WTC11 (cell line): ENCODE results near the gene KDELR3.

ENCODE experiments used
- ETV6 ChIP-seq: sonication (generic); formaldehyde crosslinking; IDR thresholded peaks from 2 replicates; pipeline ENCODE4 v1.8.1; 2022; ENCODE audit warnings: mild to moderate bottlenecking, missing genetic modification reagents
- NR1H2 ChIP-seq: sonication (generic); formaldehyde crosslinking; IDR thresholded peaks from 2 replicates; pipeline ENCODE4 v1.9.0; 2021; ENCODE audit warnings: mild to moderate bottlenecking, moderate library complexity, missing genetic modification reagents
- NR3C1 ChIP-seq: sonication (generic); formaldehyde crosslinking; conservative IDR thresholded peaks from 2 replicates; pipeline ENCODE4 v1.8.1; 2023; ENCODE audit warnings: low read depth, mild to moderate bottlenecking, missing genetic modification reagents
- SP1 ChIP-seq: sonication (generic); formaldehyde crosslinking; conservative IDR thresholded peaks from 2 replicates; pipeline ENCODE4 v1.8.1; 2022; ENCODE audit warnings: missing genetic modification reagents
- TEAD4 ChIP-seq: sonication (generic); formaldehyde crosslinking; IDR thresholded peaks from 2 replicates; pipeline ENCODE4 v1.8.0; 2022; ENCODE audit warnings: mild to moderate bottlenecking, missing genetic modification reagents
- TP53 ChIP-seq: sonication (generic); formaldehyde crosslinking; IDR thresholded peaks from 2 replicates; pipeline ENCODE4 v1.8.1; 2023; ENCODE audit warnings: mild to moderate bottlenecking, missing genetic modification reagents
- TF ChIP-seq, protein P1 (sequence below): fragments of 200-600 bp; IDR thresholded peaks from 2 replicates; pipeline ENCODE4 v1.8.0; 2022; ENCODE audit warnings: antibody characterized with exemption
- TF ChIP-seq, protein P2 (sequence below): fragments of 250-450 bp; sonication (Bioruptor Pico); conservative IDR thresholded peaks from 2 replicates; pipeline ENCODE4 v1.9.0; 2021; ENCODE audit warnings: mild to moderate bottlenecking
- TF ChIP-seq, protein P3 (sequence below): sonication (generic); formaldehyde crosslinking; conservative IDR thresholded peaks from 2 replicates; pipeline ENCODE4 v1.8.1; 2023; ENCODE audit warnings: mild to moderate bottlenecking, low read depth, missing genetic modification reagents, moderate library complexity

DNA sequence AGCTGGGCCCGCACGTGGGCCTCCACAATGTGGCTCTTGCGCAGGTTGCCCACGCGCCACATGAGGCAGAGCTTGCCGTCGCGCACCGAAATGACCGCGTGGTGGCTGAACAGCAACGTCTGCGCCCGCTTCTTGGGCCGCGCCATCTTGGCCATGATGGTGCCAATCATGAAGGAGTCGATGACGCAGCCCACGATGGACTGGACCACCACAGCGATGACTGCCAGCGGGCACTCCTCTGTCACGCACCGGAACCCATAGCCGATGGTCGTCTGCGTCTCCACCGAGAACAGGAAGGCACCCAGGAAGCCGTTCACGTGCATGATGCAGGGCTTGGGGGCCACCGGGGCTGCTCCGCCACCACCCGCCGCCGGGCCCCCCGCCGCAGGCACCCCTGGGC is 40.4 kb upstream of the KDELR3 start:
- TF ChIP-seq TP53, result no peak
- no peak for TF ChIP-seq TEAD4 (CRISPR knock-in tag)
- TF ChIP-seq ETV6 (CRISPR knock-in tag), result no peak
- TF ChIP-seq NR1H2, result no peak
- TF ChIP-seq, protein P1, sequence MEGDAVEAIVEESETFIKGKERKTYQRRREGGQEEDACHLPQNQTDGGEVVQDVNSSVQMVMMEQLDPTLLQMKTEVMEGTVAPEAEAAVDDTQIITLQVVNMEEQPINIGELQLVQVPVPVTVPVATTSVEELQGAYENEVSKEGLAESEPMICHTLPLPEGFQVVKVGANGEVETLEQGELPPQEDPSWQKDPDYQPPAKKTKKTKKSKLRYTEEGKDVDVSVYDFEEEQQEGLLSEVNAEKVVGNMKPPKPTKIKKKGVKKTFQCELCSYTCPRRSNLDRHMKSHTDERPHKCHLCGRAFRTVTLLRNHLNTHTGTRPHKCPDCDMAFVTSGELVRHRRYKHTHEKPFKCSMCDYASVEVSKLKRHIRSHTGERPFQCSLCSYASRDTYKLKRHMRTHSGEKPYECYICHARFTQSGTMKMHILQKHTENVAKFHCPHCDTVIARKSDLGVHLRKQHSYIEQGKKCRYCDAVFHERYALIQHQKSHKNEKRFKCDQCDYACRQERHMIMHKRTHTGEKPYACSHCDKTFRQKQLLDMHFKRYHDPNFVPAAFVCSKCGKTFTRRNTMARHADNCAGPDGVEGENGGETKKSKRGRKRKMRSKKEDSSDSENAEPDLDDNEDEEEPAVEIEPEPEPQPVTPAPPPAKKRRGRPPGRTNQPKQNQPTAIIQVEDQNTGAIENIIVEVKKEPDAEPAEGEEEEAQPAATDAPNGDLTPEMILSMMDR, result no peak
- TF ChIP-seq, protein P2, sequence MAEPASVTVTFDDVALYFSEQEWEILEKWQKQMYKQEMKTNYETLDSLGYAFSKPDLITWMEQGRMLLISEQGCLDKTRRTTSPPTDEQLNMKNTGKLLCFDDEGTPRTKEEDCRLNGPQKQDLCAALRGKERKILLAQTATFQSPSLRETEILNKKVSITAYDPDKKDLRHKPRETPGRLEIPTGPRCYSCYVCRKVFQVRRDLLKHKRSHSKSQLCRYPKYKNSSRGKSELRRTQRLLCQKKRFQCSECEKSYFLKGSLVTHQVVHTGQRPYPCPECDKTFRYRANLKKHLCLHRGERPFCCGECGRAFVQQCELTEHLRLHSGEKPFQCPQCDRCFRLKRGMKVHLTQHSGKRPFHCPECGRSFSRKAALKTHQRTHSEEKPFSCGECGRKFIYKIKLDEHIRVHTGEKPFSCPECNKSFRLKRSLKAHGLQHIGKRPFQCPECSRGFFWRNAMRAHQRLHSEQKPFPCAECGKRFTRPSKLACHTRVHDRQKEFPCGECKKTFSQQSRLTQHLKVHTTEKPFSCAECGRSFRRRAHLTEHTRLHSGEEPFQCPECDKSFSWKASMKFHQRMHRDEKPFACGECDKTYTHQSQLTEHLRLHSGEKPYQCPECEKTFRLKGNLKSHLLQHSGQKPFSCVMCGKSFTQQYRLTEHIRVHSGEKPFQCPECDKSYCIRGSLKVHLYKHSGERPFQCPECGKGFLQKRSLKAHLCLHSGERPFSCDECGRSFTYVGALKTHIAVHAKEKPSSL, result no peak
- TF ChIP-seq NR3C1 (CRISPR knock-in tag), result no peak
- TF ChIP-seq, protein P3, sequence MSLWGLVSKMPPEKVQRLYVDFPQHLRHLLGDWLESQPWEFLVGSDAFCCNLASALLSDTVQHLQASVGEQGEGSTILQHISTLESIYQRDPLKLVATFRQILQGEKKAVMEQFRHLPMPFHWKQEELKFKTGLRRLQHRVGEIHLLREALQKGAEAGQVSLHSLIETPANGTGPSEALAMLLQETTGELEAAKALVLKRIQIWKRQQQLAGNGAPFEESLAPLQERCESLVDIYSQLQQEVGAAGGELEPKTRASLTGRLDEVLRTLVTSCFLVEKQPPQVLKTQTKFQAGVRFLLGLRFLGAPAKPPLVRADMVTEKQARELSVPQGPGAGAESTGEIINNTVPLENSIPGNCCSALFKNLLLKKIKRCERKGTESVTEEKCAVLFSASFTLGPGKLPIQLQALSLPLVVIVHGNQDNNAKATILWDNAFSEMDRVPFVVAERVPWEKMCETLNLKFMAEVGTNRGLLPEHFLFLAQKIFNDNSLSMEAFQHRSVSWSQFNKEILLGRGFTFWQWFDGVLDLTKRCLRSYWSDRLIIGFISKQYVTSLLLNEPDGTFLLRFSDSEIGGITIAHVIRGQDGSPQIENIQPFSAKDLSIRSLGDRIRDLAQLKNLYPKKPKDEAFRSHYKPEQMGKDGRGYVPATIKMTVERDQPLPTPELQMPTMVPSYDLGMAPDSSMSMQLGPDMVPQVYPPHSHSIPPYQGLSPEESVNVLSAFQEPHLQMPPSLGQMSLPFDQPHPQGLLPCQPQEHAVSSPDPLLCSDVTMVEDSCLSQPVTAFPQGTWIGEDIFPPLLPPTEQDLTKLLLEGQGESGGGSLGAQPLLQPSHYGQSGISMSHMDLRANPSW (CRISPR knock-in tag), result no peak
- TF ChIP-seq SP1, result no peak
